HEK293 (cell line): ENCODE data around the gene ABLIM3.

Experiments used
- GLI4 ChIP-seq: fragments of 450-650 bp; formaldehyde crosslinking; IDR thresholded peaks from 2 replicates; pipeline ENCODE4 v1.5.1; 2016; ENCODE audit warnings: missing biosample characterization, missing genetic modification characterization
- ZBTB6 ChIP-seq: fragments of 450-650 bp; formaldehyde crosslinking; IDR thresholded peaks from 2 replicates; pipeline ENCODE4 v1.5.1; 2017; ENCODE audit warnings: missing biosample characterization, missing genetic modification characterization
- ZNF239 ChIP-seq: fragments of 450-650 bp; formaldehyde crosslinking; IDR thresholded peaks from 2 replicates; pipeline ENCODE4 v1.5.1; 2016; ENCODE audit warnings: missing biosample characterization, missing genetic modification characterization
- ZNF341 ChIP-seq: fragments of 450-650 bp; formaldehyde crosslinking; IDR thresholded peaks from 2 replicates; pipeline ENCODE4; 2016; ENCODE audit warnings: low read depth, missing biosample characterization, missing genetic modification characterization

- TF ChIP-seq ZNF341 (tag by site-specific recombination) (no peak), GLI4 (tag by site-specific recombination) (no peak), ZNF239 (tag by site-specific recombination) (no peak), ZBTB6 (tag by site-specific recombination) (no peak)
Measured at GRCh38 chr5:149126906-149127305, 14.4 kb upstream of the ABLIM3 start.
